Neural crest cell (in vitro differentiated cells): ENCODE results near the gene PRLR. TPM values are rescaled to one million over a fixed set of nuclear protein-coding genes. Genes with fewer than 3 reads are reported as not detected.

Source experiments
- DNase-seq: peaks from one replicate; pipeline ENCODE4 v3.0.0; 2021; ENCODE audit warnings: low read depth, mixed read lengths, low spot score
- H3K27ac Mint-ChIP-seq: one replicate; pipeline ENCODE4 v1.8.0; 2021; ENCODE audit warnings: mild to moderate bottlenecking, mixed read lengths; ENCODE audit not compliant: unreplicated experiment
- H3K27me3 Mint-ChIP-seq: 2 replicates; pipeline ENCODE4 v1.8.0; 2021; ENCODE audit warnings: low read depth, mild to moderate bottlenecking, mixed read lengths
- H3K36me3 Mint-ChIP-seq: 2 replicates; pipeline ENCODE4 v1.8.0; 2021; ENCODE audit warnings: low read depth, mild to moderate bottlenecking, mixed read lengths
- H3K4me1 Mint-ChIP-seq: 2 replicates; pipeline ENCODE4 v1.8.0; 2021; ENCODE audit warnings: mixed read lengths
- H3K4me3 Mint-ChIP-seq: one replicate; pipeline ENCODE4 v1.8.0; 2021; ENCODE audit warnings: mild to moderate bottlenecking, mixed read lengths
- H3K9me3 Mint-ChIP-seq: 2 replicates; pipeline ENCODE4 v1.8.0; 2021; ENCODE audit warnings: mixed read lengths
- CTCF ChIP-seq: fragments of 200-600 bp; sonication (generic); conservative IDR thresholded peaks from 2 replicates; pipeline ENCODE4 v1.5.0; 2021; ENCODE audit warnings: antibody characterized with exemption, mild to moderate bottlenecking
- total RNA-seq: library from RNA; stranded (reverse); gene quantifications from 2 replicates; pipeline ENCODE4 v1.2.1, GENCODE V29; 2021

PRLR gene
- total RNA-seq, 1 donor from 2014 or later: 0.58 TPM

- peaks cover 12% of the 10 kb centered on the region for H3K4me1 Mint-ChIP-seq
- H3K27ac Mint-ChIP-seq: no peak overlapping the region
- no peak overlapping the region for H3K4me3 Mint-ChIP-seq
Observed at GRCh38 chr5:35056686-35057085, 173.6 kb downstream of the PRLR start.

GRCh38 chr5:35052838-35053237, 177.4 kb downstream of the PRLR start:
- Mint-ChIP-seq H3K36me3 (no peaks in the 10 kb centered on the region), H3K4me1 (peaks cover 3% of the 10 kb centered on the region), H3K9me3 (peaks cover 4% of the 10 kb centered on the region), H3K27me3 (no peaks in the 10 kb centered on the region), H3K27ac (no peak overlapping the region), H3K4me3 (no peak overlapping the region)
- no peak for TF ChIP-seq CTCF
- no peak for DNase-seq

More at GRCh38 chr5:35056686-35057085, 173.6 kb downstream of the PRLR start:
- DNase-seq: no peak
- TF ChIP-seq CTCF: no peak
- H3K9me3 Mint-ChIP-seq: peaks cover under 1% of the 10 kb centered on the region
- no peaks in the 10 kb centered on the region for H3K36me3 Mint-ChIP-seq
- H3K27me3 Mint-ChIP-seq: no peaks in the 10 kb centered on the region

GRCh38 chr5:35050541-35051126, 179.7 kb downstream of the PRLR start:
- H3K4me1 Mint-ChIP-seq: no peaks in the 10 kb centered on the region
- H3K4me3 Mint-ChIP-seq: no peak overlapping the region
- no peak for TF ChIP-seq CTCF
- H3K9me3 Mint-ChIP-seq: peaks cover 4% of the 10 kb centered on the region
- no peak for DNase-seq
- H3K36me3 Mint-ChIP-seq: no peaks in the 10 kb centered on the region
- no peaks in the 10 kb centered on the region for H3K27me3 Mint-ChIP-seq
- H3K27ac Mint-ChIP-seq: no peak overlapping the region

- Mint-ChIP-seq H3K27me3 (no peaks in the 10 kb centered on the region), H3K4me1 (no peaks in the 10 kb centered on the region), H3K4me3 (no peak overlapping the region), H3K9me3 (peaks cover 4% of the 10 kb centered on the region), H3K27ac (no peak overlapping the region), H3K36me3 (no peaks in the 10 kb centered on the region)
- no peak for DNase-seq
- TF ChIP-seq CTCF: no peak
Observed at GRCh38 chr5:35048910-35049309, 181.4 kb downstream of the PRLR start.

- no peak for TF ChIP-seq CTCF
Observed at GRCh38 chr5:35047785-35048404, 182.4 kb downstream of the PRLR start, which contains the start of gene AGXT2. Gene AGXT2, minus strand, starts transcription at chr5:35047949. Its CDS starts 57 bp downstream, at chr5:35047892.

More at GRCh38 chr5:35047785-35048404, 182.4 kb downstream of the PRLR start, which contains the start of gene AGXT2:
- Mint-ChIP-seq H3K4me3 (no peak within 1 kb of the TSS), H3K4me1 (no peaks in the 10 kb centered on the region), H3K27me3 (no peaks in the 10 kb centered on the region), H3K27ac (no peak within 1 kb of the TSS), H3K36me3 (no peaks in the 10 kb centered on the region), H3K9me3 (peaks cover 4% of the 10 kb centered on the region)
- no peak for DNase-seq
